ENCODE measurements around the gene RASD2. TPM values are rescaled to one million over a fixed set of nuclear protein-coding genes. Genes with fewer than 3 reads are reported as not detected.
"Not testable (repeated sequence)": the region's sequence is repeated elsewhere in the genome, so short reads cannot be mapped to it uniquely, and the experiment has no call there.

The RASD2 gene
- total RNA-seq, 1 donor from 2014 or later, result 0.24 TPM

GRCh38 chr22:35509960-35510359 lies 30.7 kb upstream of the RASD2 start:
- Mint-ChIP-seq H3K27me3 (peaks cover 12% of the 10 kb centered on the region), H3K4me3 (no peak overlapping the region), H3K27ac (no peak overlapping the region), H3K36me3 (no peaks in the 10 kb centered on the region), H3K9me3 (no peaks in the 10 kb centered on the region), H3K4me1 (ENCODE audit: unreplicated experiment) (peaks cover 20% of the 10 kb centered on the region)
- TF ChIP-seq CTCF (conservative IDR thresholded peaks at IDR 0.05), result no peak
- DNase-seq (ENCODE audit: extremely low spot score, unreplicated experiment), result no peak

GRCh38 chr22:35510481-35510934 lies 30.1 kb upstream of the RASD2 start:
- Mint-ChIP-seq H3K27me3 (peaks cover 12% of the 10 kb centered on the region), H3K4me1 (ENCODE audit: unreplicated experiment) (peaks cover 20% of the 10 kb centered on the region), H3K4me3 (no peak overlapping the region), H3K9me3 (no peaks in the 10 kb centered on the region), H3K27ac (no peak overlapping the region), H3K36me3 (no peaks in the 10 kb centered on the region)
- DNase-seq (ENCODE audit: extremely low spot score, unreplicated experiment), result no peak
- no peak for TF ChIP-seq CTCF (conservative IDR thresholded peaks at IDR 0.05)

GRCh38 chr22:35510951-35511350 lies 29.7 kb upstream of the RASD2 start:
- TF ChIP-seq CTCF (conservative IDR thresholded peaks at IDR 0.05), result no peak
- DNase-seq (ENCODE audit: extremely low spot score, unreplicated experiment), result no peak
- Mint-ChIP-seq H3K27me3 (peaks cover 12% of the 10 kb centered on the region), H3K4me1 (ENCODE audit: unreplicated experiment) (peaks cover 20% of the 10 kb centered on the region), H3K4me3 (no peak overlapping the region), H3K9me3 (no peaks in the 10 kb centered on the region), H3K36me3 (no peaks in the 10 kb centered on the region), H3K27ac (no peak overlapping the region)

- no peaks in the 10 kb centered on the region for H3K36me3 Mint-ChIP-seq
- H3K4me1 Mint-ChIP-seq (ENCODE audit: unreplicated experiment), result peaks cover 19% of the 10 kb centered on the region
Measured at GRCh38 chr22:35514366-35514765, 26.3 kb upstream of the RASD2 start.

GRCh38 chr22:35515952-35516351 lies 24.7 kb upstream of the RASD2 start:
- peaks cover 25% of the 10 kb centered on the region for H3K27me3 Mint-ChIP-seq
- not testable (repeated sequence) for H3K4me3 Mint-ChIP-seq; H3K4me1 Mint-ChIP-seq (ENCODE audit: unreplicated experiment); H3K36me3 Mint-ChIP-seq; H3K27ac Mint-ChIP-seq; DNase-seq (ENCODE audit: extremely low spot score, unreplicated experiment); H3K9me3 Mint-ChIP-seq

More at GRCh38 chr22:35514366-35514765, 26.3 kb upstream of the RASD2 start:
- Mint-ChIP-seq H3K9me3 (no peaks in the 10 kb centered on the region), H3K27me3 (peaks cover 25% of the 10 kb centered on the region), H3K4me3 (no peak overlapping the region), H3K27ac (no peak overlapping the region)
- TF ChIP-seq CTCF (conservative IDR thresholded peaks at IDR 0.05), result no peak
- no peak for DNase-seq (ENCODE audit: extremely low spot score, unreplicated experiment)

- peaks cover 25% of the 10 kb centered on the region for H3K27me3 Mint-ChIP-seq
- H3K4me1 Mint-ChIP-seq (ENCODE audit: unreplicated experiment), result peaks cover 5% of the 10 kb centered on the region
- H3K27ac Mint-ChIP-seq, result no peak overlapping the region
- DNase-seq (ENCODE audit: extremely low spot score, unreplicated experiment), result no peak
- no peak for TF ChIP-seq CTCF (conservative IDR thresholded peaks at IDR 0.05)
- no peak overlapping the region for H3K4me3 Mint-ChIP-seq
- H3K9me3 Mint-ChIP-seq, result no peaks in the 10 kb centered on the region
- H3K36me3 Mint-ChIP-seq, result no peaks in the 10 kb centered on the region
Measured at GRCh38 chr22:35516723-35517122, 23.9 kb upstream of the RASD2 start.

All from type B pancreatic cell (in vitro differentiated cells).